Loucy (cell line): Measurements from ENCODE around the gene ARSK.

Source experiments
- EZH2phosphoT487 ChIP-seq: fragments of 200-600 bp; IDR thresholded peaks from 2 replicates; pipeline ENCODE4 v1.6.1; 2018; ENCODE audit warnings: antibody characterized with exemption, mild to moderate bottlenecking, moderate library complexity, borderline replicate concordance
- TF ChIP-seq, protein P1 (sequence below): fragments of 200-600 bp; sonication (generic); conservative IDR thresholded peaks from 2 replicates; pipeline ENCODE4 v1.5.1; 2014; ENCODE audit warnings: mild to moderate bottlenecking, antibody characterized with exemption, low read length

DNA sequence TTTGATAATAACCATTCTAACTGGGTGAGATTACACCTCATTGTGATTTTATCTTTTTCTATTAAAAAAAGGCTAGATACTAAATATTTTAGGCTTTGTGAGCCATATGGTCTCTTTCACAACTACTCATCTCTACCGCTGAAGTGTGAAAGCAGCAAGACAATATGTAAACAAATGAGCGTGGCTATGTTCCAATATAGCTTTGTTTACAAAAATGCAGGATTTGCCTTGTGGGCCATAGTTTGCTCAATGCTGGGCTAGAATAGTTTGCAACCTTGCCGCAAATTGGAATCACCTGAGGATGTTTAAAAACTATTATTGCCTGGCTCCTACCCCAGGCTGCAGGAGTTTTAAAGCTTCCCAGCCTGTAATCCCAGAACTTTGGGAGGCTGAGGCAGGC lies 54.8 kb downstream of the ARSK start:
- TF ChIP-seq, protein P1, sequence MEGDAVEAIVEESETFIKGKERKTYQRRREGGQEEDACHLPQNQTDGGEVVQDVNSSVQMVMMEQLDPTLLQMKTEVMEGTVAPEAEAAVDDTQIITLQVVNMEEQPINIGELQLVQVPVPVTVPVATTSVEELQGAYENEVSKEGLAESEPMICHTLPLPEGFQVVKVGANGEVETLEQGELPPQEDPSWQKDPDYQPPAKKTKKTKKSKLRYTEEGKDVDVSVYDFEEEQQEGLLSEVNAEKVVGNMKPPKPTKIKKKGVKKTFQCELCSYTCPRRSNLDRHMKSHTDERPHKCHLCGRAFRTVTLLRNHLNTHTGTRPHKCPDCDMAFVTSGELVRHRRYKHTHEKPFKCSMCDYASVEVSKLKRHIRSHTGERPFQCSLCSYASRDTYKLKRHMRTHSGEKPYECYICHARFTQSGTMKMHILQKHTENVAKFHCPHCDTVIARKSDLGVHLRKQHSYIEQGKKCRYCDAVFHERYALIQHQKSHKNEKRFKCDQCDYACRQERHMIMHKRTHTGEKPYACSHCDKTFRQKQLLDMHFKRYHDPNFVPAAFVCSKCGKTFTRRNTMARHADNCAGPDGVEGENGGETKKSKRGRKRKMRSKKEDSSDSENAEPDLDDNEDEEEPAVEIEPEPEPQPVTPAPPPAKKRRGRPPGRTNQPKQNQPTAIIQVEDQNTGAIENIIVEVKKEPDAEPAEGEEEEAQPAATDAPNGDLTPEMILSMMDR = no peak
- TF ChIP-seq EZH2phosphoT487 = no peak
